PFSK-1 (cell line): ENCODE measurements around the gene RAD51B.

Experiments
- FOXP2 ChIP-seq: optimal IDR thresholded peaks from 2 replicates; pipeline ENCODE3; 2011; ENCODE audit warnings: borderline replicate concordance, control low read depth, inconsistent platforms; ENCODE audit not compliant: insufficient read depth; ENCODE audit errors: extremely low read length, extremely low read depth
- POLR2AphosphoS5 ChIP-seq: IDR thresholded peaks from 2 replicates; pipeline ENCODE4 v1.6.1; 2012; ENCODE audit warnings: low read depth, mild to moderate bottlenecking, control low read depth, low read length, moderate library complexity
- REST ChIP-seq, 2 experiments: IDR thresholded peaks; 2 replicates each; pipeline versions ENCODE4 v1.6.1 to v1.8.0; 2011 to 2012; ENCODE audit warnings: low read depth in 2 of 2, low read length in 2 of 2, control low read depth in 1 of 2, inconsistent platforms in 1 of 2, mild to moderate bottlenecking in 1 of 2, moderate library complexity in 1 of 2; ENCODE audit not compliant: insufficient read depth in 1 of 2
- SIN3A ChIP-seq: IDR thresholded peaks from 2 replicates; pipeline ENCODE4 v1.6.1; 2012; ENCODE audit warnings: mild to moderate bottlenecking, low read length, moderate library complexity, borderline replicate concordance; ENCODE audit not compliant: insufficient read depth
- TAF1 ChIP-seq: IDR thresholded peaks from 2 replicates; pipeline ENCODE4 v1.6.1; 2012; ENCODE audit warnings: low read length, control low read depth, borderline replicate concordance; ENCODE audit not compliant: insufficient read depth

RAD51B gene

GRCh38 chr14:68358500-68358899 lies 538.9 kb downstream of the RAD51B start:
- TF ChIP-seq REST (IDR thresholded peaks at IDR 0.05; ENCODE audit: insufficient read depth in 1 of 2, low read depth in 2 of 2, low read length in 2 of 2) (no peak), FOXP2 (no peak), POLR2AphosphoS5 (no peak), TAF1 (no peak), SIN3A (no peak)

- TF ChIP-seq SIN3A = no peak
These were observed 539.6 kb downstream of the RAD51B start for GRCh38 chr14:68359022-68359836.

GRCh38 chr14:68359837-68360552 lies 540.4 kb downstream of the RAD51B start:
- TF ChIP-seq FOXP2 (no peak), REST (IDR thresholded peaks at IDR 0.05; ENCODE audit: insufficient read depth in 1 of 2, low read depth in 2 of 2, low read length in 2 of 2) (no peak), TAF1 (no peak), SIN3A (no peak), POLR2AphosphoS5 (no peak)

GRCh38 chr14:68361231-68361630 lies 541.7 kb downstream of the RAD51B start:
- TF ChIP-seq REST (IDR thresholded peaks at IDR 0.05; ENCODE audit: insufficient read depth in 1 of 2, low read depth in 2 of 2, low read length in 2 of 2) (no peak), SIN3A (no peak), TAF1 (no peak), FOXP2 (no peak), POLR2AphosphoS5 (no peak)

GRCh38 chr14:68362846-68363245 lies 543.3 kb downstream of the RAD51B start:
- no peak for TF ChIP-seq FOXP2
- TF ChIP-seq SIN3A = no peak
- TF ChIP-seq REST (IDR thresholded peaks at IDR 0.05; ENCODE audit: insufficient read depth in 1 of 2, low read depth in 2 of 2, low read length in 2 of 2) = no peak
- no peak for TF ChIP-seq TAF1
- TF ChIP-seq POLR2AphosphoS5 = no peak
